Measurements from ENCODE around the gene ZNF276.

- TF ChIP-seq CTCF (IDR thresholded peaks at IDR 0.05), result no peak
- no peak for TF ChIP-seq EP300 (IDR thresholded peaks at IDR 0.05)
Measured at GRCh38 chr16:89672177-89672941, 49.0 kb upstream of the ZNF276 start.
